Cardiac muscle cell (in vitro differentiated cells and primary cell): ENCODE data around the gene MYBBP1A. TPM values are rescaled to one million over a fixed set of nuclear protein-coding genes. Genes with fewer than 3 reads are reported as not detected.

Source experiments
- DNase-seq, 2 donors: peaks; one replicate each; pipeline versions ENCODE4 v3.0.0 to v3.0.0-alpha.2; 2010 to 2017; ENCODE audit warnings: low read depth in 1 of 2, low spot score in 1 of 2
- H3K27ac ChIP-seq: fragments of 200-600 bp; sonication (generic); 2 replicates; pipeline ENCODE4 v1.5.1; 2016
- H3K27me3 ChIP-seq: fragments of 200-600 bp; sonication (generic); 2 replicates; pipeline ENCODE4 v1.6.0; 2016; ENCODE audit warnings: control low read depth
- H3K36me3 ChIP-seq: fragments of 200-600 bp; sonication (generic); 2 replicates; pipeline ENCODE4 v1.5.1; 2016; ENCODE audit warnings: control low read depth
- H3K4me1 ChIP-seq: fragments of 200-600 bp; sonication (generic); 2 replicates; pipeline ENCODE4 v1.8.1; 2017; ENCODE audit warnings: low read depth, mild to moderate bottlenecking, mixed run types
- H3K4me3 ChIP-seq: fragments of 200-600 bp; sonication (generic); 2 replicates; pipeline ENCODE4 v1.5.1; 2016; ENCODE audit warnings: mild to moderate bottlenecking
- H3K9me3 ChIP-seq: fragments of 200-600 bp; sonication (generic); 2 replicates; pipeline ENCODE4 v1.5.1; 2017; ENCODE audit warnings: low read depth, mild to moderate bottlenecking, control low read depth
- CTCF ChIP-seq: IDR thresholded peaks from 2 replicates; pipeline ENCODE4 v1.5.1; 2012; ENCODE audit warnings: low read depth, mild to moderate bottlenecking, low read length
- polyA plus RNA-seq: library from polyadenylated mRNA; unstranded; fragments of >200 nt; fragmentation: Nextera tagmentation; extraction: Ambion mirVana; gene quantifications from 2 replicates; pipeline ENCODE4 v1.2.1, GENCODE V29; 2016
- total RNA-seq: library from RNA; depleted of rRNA; stranded (reverse); fragments of >200 nt; gene quantifications from 2 replicates; pipeline ENCODE4 v1.2.3, GENCODE V29; 2016

The MYBBP1A gene
- total and polyA plus RNA-seq, 2 experiments from 2014 or later = 51.5 to 57.1 TPM

DNA sequence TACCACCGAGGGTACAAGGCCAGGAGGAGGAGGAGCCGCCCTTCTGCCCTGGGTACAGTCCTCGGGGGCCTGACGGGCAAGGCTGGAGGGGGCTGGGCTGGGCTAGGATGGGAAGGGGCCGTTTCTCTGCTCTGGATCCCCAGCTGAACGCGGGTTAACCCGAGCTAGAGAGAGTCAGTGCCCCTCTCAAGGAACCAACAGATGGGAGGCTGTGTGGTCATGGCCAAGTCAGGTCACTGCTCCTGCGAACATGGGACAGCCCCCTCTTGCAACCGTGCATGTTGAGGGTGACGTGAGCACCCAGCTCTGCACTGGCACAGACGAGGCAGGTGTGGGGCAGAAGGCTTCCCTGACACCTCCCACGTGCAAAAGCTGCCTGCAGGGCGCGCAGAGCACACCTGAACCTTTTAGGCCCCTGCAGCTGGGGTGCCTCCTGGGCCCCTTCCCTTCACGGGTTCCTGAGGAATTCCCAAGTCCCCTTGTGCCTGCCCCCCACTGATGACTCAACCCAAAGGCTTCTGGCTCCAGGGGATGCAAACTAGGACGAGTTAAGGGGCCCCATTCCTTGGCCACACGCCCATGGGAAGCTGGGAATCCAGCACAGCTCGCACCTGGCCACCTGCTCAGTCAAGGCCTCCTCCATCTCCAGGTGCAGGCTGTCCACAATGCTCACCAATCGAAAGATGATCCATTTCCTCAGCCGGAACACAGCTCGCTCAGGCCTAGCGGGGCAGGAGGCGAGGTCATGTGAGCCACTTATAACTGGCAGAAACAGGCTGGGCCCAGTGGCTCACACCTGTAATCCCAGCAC lies 6.3 kb downstream of the MYBBP1A start:
- no peaks in the 10 kb centered on the region for H3K4me1 ChIP-seq
- no peak overlapping the region for H3K4me3 ChIP-seq
- DNase-seq = no peak
- no peaks in the 10 kb centered on the region for H3K27me3 ChIP-seq
- peaks cover 8% of the 10 kb centered on the region for H3K36me3 ChIP-seq
- H3K27ac ChIP-seq = no peak overlapping the region
- no peaks in the 10 kb centered on the region for H3K9me3 ChIP-seq
- TF ChIP-seq CTCF = no peak

DNA sequence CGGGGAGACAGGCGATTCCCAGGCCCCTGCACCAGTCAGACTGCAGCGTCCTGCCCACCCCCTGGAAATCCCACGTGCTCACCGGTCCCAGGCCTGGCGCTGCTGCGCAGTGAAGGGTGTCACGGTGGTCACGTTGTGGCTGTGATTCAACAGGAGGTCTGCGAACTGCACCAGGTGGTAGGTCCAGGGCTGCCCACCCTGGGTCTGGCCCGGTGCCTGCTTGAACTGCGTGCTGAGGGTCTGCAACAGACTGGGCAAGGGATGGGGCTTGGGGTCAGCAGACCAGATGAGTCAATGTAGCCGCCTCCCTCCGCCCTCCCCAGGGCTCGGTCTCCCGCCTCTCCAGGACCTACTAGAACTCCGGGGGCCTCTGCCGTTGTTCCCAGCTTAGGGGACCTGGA lies 7.1 kb downstream of the MYBBP1A start:
- Histone ChIP-seq H3K36me3 (peaks cover 8% of the 10 kb centered on the region), H3K4me1 (no peaks in the 10 kb centered on the region), H3K9me3 (no peaks in the 10 kb centered on the region), H3K27ac (no peak overlapping the region), H3K27me3 (no peaks in the 10 kb centered on the region), H3K4me3 (no peak overlapping the region)
- no peak for TF ChIP-seq CTCF
- DNase-seq = no peak

DNA sequence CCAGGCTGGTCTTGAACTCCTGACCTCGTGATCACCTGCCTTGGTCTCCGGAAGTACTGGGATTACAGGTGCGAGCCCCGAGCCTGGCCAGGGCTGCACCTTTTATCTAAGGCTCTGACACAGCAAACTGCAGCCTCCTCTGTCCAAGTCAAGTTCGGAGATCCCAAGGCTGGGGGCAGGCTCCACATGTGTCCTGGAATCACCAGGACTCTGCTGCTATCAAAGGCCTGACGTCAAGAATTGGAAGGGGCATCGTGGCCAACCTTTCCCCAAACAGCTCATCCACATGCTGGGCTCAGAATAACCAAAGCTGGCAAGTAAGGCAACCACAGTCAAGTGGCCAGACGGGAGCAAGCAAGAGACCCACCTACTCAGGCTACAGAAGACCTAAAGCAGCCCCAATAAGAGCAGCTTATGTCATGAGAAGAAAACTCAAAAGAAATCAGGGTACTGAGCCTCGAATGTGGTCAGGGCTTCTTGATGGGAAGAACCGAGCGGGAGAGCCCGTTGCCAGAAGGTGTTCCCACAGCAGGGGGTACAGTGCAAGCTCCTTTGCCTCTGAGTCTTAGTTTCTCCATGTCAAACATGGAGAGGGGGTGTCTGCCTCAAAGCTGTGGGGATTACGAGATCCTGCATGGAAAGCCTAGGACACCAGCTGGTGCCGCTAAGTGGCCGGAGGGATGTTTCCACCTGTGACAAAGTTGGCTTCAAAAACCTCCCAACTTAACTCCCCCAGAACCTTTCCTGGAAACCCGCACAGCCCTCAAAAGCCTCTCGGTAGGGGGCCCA lies 7.9 kb downstream of the MYBBP1A start:
- no peak overlapping the region for H3K4me3 ChIP-seq
- peaks cover 8% of the 10 kb centered on the region for H3K36me3 ChIP-seq
- H3K27me3 ChIP-seq = no peaks in the 10 kb centered on the region
- TF ChIP-seq CTCF = no peak
- no peak overlapping the region for H3K27ac ChIP-seq
- no peaks in the 10 kb centered on the region for H3K9me3 ChIP-seq
- H3K4me1 ChIP-seq = no peaks in the 10 kb centered on the region
- no peak for DNase-seq

GRCh38 chr17:4545217-4545951 lies 9.8 kb downstream of the MYBBP1A start:
- no peaks in the 10 kb centered on the region for H3K4me1 ChIP-seq
- no peaks in the 10 kb centered on the region for H3K27me3 ChIP-seq
- no peak for DNase-seq
- no peak overlapping the region for H3K4me3 ChIP-seq
- H3K36me3 ChIP-seq = peaks cover 6% of the 10 kb centered on the region
- no peak overlapping the region for H3K27ac ChIP-seq
- no peak for TF ChIP-seq CTCF
- no peaks in the 10 kb centered on the region for H3K9me3 ChIP-seq

DNA sequence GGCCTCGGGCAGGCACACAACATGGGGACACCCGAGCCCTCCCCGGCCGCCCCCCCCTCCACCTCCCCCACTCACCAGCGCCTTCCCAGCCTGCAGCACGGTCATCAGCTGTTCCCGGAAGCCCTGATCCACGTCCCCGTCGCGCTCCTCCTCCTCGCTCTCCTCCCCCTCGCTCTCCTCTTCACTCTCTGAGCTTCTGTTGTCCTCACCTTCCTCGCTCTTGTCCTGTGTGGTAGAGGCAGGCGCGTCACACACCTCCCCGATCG lies 10.3 kb downstream of the MYBBP1A start:
- no peak for TF ChIP-seq CTCF
- Histone ChIP-seq H3K4me3 (no peak overlapping the region), H3K27ac (no peak overlapping the region), H3K36me3 (peaks cover 6% of the 10 kb centered on the region), H3K9me3 (no peaks in the 10 kb centered on the region), H3K27me3 (no peaks in the 10 kb centered on the region), H3K4me1 (no peaks in the 10 kb centered on the region)
- no peak for DNase-seq
